GM10266 (cell line): ENCODE data around the gene OR4D2.
"Not testable (repeated sequence)": the region's sequence is repeated elsewhere in the genome, so short reads cannot be mapped to it uniquely, and the experiment has no call there.

Experiments used
- DNase-seq: peaks from one replicate; pipeline ENCODE4 v3.0.0; 2012; ENCODE audit errors: extremely low spot score
- TF ChIP-seq, protein P1 (sequence below): IDR thresholded peaks from 2 replicates; pipeline ENCODE4 v1.5.1; 2012; ENCODE audit warnings: mild to moderate bottlenecking, low read depth; ENCODE audit not compliant: control insufficient read depth, insufficient read depth; ENCODE audit errors: missing control alignments

OR4D2 gene

DNA sequence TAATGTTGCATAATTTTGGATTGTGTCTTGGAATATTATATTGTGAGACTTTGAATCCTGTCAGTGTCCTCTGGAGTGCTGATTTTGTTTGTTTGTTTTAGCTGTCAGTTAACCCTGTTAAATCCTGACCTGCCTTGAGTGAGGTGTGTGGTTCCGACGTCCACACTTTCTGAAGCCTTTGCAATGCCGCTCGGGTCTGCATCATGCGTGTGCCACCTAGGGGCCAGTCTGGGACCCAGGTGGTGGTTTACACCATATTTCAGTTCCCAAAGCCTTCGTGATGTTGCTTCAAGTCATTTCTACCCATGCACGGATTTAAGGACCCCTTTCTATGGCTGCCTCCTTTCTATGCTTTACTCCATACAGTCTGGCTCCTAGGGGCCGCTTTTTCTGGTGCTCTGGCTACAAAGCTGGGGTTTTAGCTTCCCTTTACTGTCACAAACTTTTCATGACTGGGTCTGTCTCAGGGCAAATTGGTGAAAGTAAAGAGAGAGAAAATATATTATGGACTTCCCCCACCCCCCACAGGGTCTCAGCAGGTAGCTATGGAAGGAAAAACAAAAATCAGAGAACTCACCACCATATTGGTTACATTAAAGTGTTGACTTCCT is 30.0 kb upstream of the OR4D2 start:
- DNase-seq, result no peak
- TF ChIP-seq, protein P1, sequence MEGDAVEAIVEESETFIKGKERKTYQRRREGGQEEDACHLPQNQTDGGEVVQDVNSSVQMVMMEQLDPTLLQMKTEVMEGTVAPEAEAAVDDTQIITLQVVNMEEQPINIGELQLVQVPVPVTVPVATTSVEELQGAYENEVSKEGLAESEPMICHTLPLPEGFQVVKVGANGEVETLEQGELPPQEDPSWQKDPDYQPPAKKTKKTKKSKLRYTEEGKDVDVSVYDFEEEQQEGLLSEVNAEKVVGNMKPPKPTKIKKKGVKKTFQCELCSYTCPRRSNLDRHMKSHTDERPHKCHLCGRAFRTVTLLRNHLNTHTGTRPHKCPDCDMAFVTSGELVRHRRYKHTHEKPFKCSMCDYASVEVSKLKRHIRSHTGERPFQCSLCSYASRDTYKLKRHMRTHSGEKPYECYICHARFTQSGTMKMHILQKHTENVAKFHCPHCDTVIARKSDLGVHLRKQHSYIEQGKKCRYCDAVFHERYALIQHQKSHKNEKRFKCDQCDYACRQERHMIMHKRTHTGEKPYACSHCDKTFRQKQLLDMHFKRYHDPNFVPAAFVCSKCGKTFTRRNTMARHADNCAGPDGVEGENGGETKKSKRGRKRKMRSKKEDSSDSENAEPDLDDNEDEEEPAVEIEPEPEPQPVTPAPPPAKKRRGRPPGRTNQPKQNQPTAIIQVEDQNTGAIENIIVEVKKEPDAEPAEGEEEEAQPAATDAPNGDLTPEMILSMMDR, result no peak

DNA sequence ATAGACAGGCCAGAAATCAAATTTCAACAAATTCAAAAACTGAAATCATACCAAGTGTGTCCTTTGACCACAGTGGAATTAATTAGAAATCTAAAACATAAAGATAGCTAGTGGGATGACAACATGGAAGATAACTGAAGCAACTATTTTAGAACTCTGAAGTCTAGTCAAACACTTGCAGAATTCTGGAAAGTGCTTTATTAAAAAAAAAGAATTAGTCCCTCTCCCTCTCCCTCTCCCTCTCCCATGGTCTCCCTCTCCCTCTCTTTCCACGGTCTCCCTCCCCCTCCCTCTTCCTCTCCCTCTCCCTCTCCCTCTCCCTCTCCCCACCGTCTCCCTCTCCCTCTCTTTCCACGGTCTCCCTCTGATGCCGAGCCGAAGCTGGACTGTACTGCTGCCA is 25.3 kb upstream of the OR4D2 start:
- no peak for DNase-seq
- TF ChIP-seq, protein P1, result no peak

DNA sequence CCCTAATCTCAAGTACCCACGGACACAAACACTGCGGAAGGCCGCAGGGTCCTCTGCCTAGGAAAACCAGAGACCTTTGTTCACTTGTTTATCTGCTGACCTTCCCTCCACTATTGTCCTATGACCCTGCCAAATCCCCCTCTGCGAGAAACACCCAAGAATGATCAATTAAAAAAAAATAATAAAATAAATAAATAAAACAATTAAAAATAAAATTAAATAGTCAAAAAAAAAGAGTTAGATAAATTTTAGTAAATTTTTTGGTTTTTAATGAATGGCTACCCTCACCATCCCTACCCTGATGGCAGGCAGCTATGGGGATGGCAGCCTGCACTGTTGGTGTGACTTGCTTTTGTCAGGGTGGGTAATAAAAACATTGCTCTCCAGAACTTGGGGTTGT is 23.4 kb upstream of the OR4D2 start:
- DNase-seq, result not testable (repeated sequence)

DNA sequence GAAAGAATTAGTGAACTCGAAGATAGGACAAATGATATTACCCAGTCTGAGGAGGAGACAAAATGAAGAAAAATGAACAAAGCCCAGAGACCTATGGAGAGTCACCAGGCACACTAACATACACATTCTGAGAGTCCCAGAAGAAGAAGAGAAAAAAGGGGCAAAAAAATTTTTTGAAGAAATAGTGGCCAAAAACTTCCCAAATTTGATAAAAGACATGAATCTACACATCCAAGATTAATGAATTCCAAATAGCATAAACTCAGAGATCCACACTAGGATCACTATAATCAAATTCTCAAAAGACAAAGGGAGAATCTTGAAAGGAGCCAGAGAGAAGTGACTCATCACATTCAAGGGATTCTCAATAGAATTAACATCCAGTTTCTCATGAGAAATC is 22.0 kb upstream of the OR4D2 start:
- DNase-seq, result no peak
- TF ChIP-seq, protein P1, result no peak

DNA sequence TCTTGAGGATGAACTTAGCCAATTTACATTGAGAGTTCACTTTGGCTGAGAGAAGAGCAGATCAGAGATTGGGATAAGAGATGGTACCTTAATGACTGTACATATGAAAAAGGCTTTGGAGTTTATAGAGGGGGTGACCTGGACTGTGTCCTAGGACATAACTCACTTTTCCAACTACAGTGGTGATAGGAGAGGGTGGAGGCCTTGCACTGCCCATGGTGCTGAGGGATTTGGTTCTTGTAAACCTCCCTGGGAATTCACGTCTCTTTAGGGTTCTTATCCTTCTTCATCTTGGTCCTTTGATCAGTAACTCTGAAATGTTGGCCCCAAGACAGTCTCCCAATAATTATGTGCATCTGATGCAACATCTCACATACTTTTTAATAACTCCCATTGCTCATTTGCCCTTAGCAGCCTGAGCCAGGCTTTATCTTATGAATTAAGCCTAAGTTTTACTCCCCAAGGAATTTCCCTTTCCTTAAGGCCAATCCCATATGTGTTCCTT is 18.8 kb upstream of the OR4D2 start, which contains the start of gene OR4D1:
OR4D1 (plus strand) TSS at position 455 of the 505 bp plus-strand sequence. CDS start 6,770 bp downstream, outside the sequence.
- TF ChIP-seq, protein P1, result no peak
- DNase-seq, result no peak

DNA sequence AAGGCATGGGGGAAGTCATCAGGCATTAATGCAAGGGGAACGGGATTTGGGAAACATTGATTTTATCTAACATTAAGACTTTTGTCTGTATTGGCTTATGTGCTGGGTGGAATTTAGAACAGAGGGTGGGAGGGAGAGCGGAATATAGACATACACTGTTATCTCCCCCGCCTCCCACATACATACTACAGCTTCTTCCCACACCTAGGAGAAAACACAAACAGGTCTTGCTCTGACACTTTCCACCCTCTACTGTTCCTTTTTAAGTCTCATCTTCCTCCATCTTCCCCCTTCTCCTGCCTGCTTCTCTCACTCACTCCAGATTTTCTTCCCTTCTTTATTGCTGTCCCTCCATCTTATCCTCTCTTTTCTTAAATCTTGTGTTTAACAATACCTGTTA is 18.2 kb upstream of the OR4D2 start:
- DNase-seq, result no peak
- TF ChIP-seq, protein P1, result no peak

DNA sequence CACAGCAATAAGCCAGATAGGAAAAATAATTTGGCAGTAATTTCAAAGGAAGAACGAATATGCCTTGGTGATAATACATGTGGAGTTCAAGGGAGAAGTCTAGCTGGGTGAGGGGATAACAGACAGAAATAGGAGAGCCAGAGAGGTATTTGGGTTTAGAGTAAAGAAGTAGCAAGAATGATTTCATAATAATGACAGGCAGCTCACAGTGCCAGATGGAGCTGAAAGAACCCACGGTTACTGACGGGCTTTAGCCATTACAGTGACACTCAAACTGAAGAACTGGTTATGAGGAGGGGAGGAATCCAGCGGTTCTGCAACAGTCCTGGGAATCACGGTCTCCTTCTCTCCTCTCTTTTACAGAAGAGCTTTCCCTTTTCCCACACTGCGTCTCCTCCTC is 16.4 kb upstream of the OR4D2 start:
- TF ChIP-seq, protein P1, result no peak
- no peak for DNase-seq

DNA sequence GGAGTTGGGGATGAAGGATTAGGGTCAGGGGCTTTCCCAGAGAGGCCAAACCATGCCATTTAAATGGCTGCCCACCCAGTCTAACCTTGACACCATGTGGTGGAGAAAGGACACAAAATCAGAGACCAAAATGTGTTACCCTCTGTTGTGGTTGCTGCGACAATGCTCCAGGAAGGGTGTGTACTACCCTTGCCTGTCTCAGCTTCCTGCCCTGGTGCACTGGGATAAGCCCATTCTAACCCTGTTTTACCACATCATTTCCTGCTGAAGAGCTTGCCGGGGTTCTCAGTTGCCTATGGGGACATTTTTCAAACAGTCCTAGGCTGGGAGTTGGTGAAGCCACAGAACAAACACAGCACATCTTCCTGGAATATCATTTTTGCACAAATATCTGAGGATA is 13.7 kb upstream of the OR4D2 start:
- DNase-seq, result no peak

More for the DNA sequence above, 13.7 kb upstream of the OR4D2 start:
- TF ChIP-seq, protein P1, result no peak
